MCF 10A (cell line): ENCODE results near the gene RAP1GAP2. TPM values are rescaled to one million over a fixed set of nuclear protein-coding genes. Genes with fewer than 3 reads are reported as not detected.
A peak's percentile ranks its signal among the peaks of the same experiment; 100 is the strongest.
"Not testable (repeated sequence)": the region's sequence is repeated elsewhere in the genome, so short reads cannot be mapped to it uniquely, and the experiment has no call there.

ENCODE experiments used
- BruUV-seq: library from RNA; stranded (reverse); fragments of 400-500 nt; replicated peaks from 2 replicates; lab custom pipeline; 2021; lab: Mats Ljungman, UMichigan
- CTCF ChIA-PET: fragments of 300-600 bp; sonication (Branson Sonifier 250); formaldehyde crosslinking; extraction: SDS; loops from one replicate; lab custom pipeline; 2021; ENCODE audit warnings: antibody characterized with exemption, inconsistent platforms; lab: Yijun Ruan, JAX
- POLR2A ChIA-PET: fragments of 300-600, 350-650 bp; sonication (Branson Sonifier 250); formaldehyde crosslinking; extraction: SDS; loops from one replicate; lab custom pipeline; 2020; ENCODE audit warnings: antibody characterized with exemption, inconsistent platforms; lab: Yijun Ruan, JAX
- DNase-seq: peaks from one replicate; pipeline ENCODE4 v3.0.0-alpha.2; 2018; ENCODE audit not compliant: unreplicated experiment
- H3K27ac Mint-ChIP-seq: one replicate; pipeline ENCODE4 v1.8.0; 2022; ENCODE audit warnings: mild to moderate bottlenecking, low read depth, mixed read lengths; ENCODE audit not compliant: unreplicated experiment
- H3K27me3 Mint-ChIP-seq: one replicate; pipeline ENCODE4 v1.8.0; 2022; ENCODE audit warnings: mixed read lengths; ENCODE audit not compliant: insufficient read depth, unreplicated experiment
- H3K36me3 Mint-ChIP-seq: one replicate; pipeline ENCODE4 v1.8.0; 2022; ENCODE audit warnings: mild to moderate bottlenecking, moderate library complexity, mixed read lengths; ENCODE audit not compliant: insufficient read depth, unreplicated experiment
- H3K4me1 Mint-ChIP-seq: one replicate; pipeline ENCODE4 v1.8.0; 2022; ENCODE audit warnings: mixed read lengths; ENCODE audit not compliant: insufficient read depth, unreplicated experiment
- H3K4me3 Mint-ChIP-seq: one replicate; pipeline ENCODE4 v1.8.0; 2022; ENCODE audit warnings: mild to moderate bottlenecking, moderate library complexity, mixed read lengths; ENCODE audit not compliant: unreplicated experiment
- H3K9me3 Mint-ChIP-seq: one replicate; pipeline ENCODE4 v1.8.0; 2022; ENCODE audit warnings: mixed read lengths; ENCODE audit not compliant: unreplicated experiment
- CTCF ChIP-seq: fragments of 200-600 bp; IDR thresholded peaks from one replicate; pipeline ENCODE4 v1.8.0; 2022; ENCODE audit warnings: antibody characterized with exemption, mild to moderate bottlenecking; ENCODE audit not compliant: unreplicated experiment
- intact Hi-C: fragments of 100-400 bp; cut with micrococcal nuclease; formaldehyde crosslinking; loops from 2 replicates; pipeline ENCODE4 v1.14.1; 2022
- total RNA-seq: library from RNA; stranded (reverse); gene quantifications from 2 replicates; pipeline ENCODE4 v1.2.3, GENCODE V29; 2022

RAP1GAP2 gene
- total RNA-seq, 1 experiment from 2014 or later = 40.2 TPM

GRCh38 chr17:3048727-3049471 is 252.7 kb downstream of the RAP1GAP2 start:
- DNase-seq = peak; percentile 98
- peaks cover 5% of the 10 kb centered on the region for H3K4me1 Mint-ChIP-seq
- POLR2A ChIA-PET = interaction anchor here (0.6 to 1.8 kb wide), 11 partner anchors 9 to 619 kb away, joined by 3 to 10 read pairs (median 4); partner anchors contain the start of genes CTNS, SHPK and TAX1BP3
- CTCF ChIA-PET = interaction anchor here (0.5 to 3.2 kb wide), 22 partner anchors 9 to 1024 kb away, joined by 3 to 18 read pairs (median 3); no protein-coding TSS in a partner anchor
- H3K27me3 Mint-ChIP-seq = no peaks in the 10 kb centered on the region
- H3K27ac Mint-ChIP-seq = peak overlapping the region; percentile 86
- BruUV-seq = no TSS peak
- no peaks in the 10 kb centered on the region for H3K36me3 Mint-ChIP-seq
- intact Hi-C loops = loop anchor here (5.0 to 10.0 kb wide), 2 partner anchors 288 to 776 kb away; no protein-coding TSS in a partner anchor
- H3K4me3 Mint-ChIP-seq = peak overlapping the region; percentile 96
- no peaks in the 10 kb centered on the region for H3K9me3 Mint-ChIP-seq
- TF ChIP-seq CTCF = peak; percentile 86

- TF ChIP-seq CTCF = no peak
- POLR2A ChIA-PET = interaction anchor here (0.6 to 1.8 kb wide), 7 partner anchors 411 to 618 kb away, joined by 3 to 10 read pairs (median 3); partner anchors contain the start of genes CTNS, SHPK and TAX1BP3
- H3K9me3 Mint-ChIP-seq = no peaks in the 10 kb centered on the region
- peaks cover 5% of the 10 kb centered on the region for H3K4me1 Mint-ChIP-seq
- no peak for DNase-seq
- peak overlapping the region; percentile 96 for H3K4me3 Mint-ChIP-seq
- no TSS peak for BruUV-seq
- H3K27ac Mint-ChIP-seq = no peak overlapping the region
- H3K27me3 Mint-ChIP-seq = no peaks in the 10 kb centered on the region
- no peaks in the 10 kb centered on the region for H3K36me3 Mint-ChIP-seq
- CTCF ChIA-PET = interaction anchor here (0.6 to 1.7 kb wide), 8 partner anchors 15 to 981 kb away, joined by 3 to 14 read pairs (median 4); no protein-coding TSS in a partner anchor
- intact Hi-C loops = loop anchor here (5.0 to 10.0 kb wide), 2 partner anchors 288 to 775 kb away; no protein-coding TSS in a partner anchor
These were observed 253.6 kb downstream of the RAP1GAP2 start for GRCh38 chr17:3049705-3050295.

GRCh38 chr17:3054868-3055267 is 258.6 kb downstream of the RAP1GAP2 start:
- H3K4me1 Mint-ChIP-seq, H3K27ac Mint-ChIP-seq, BruUV-seq, POLR2A ChIA-PET, CTCF ChIA-PET, DNase-seq, intact Hi-C loops, H3K36me3 Mint-ChIP-seq, H3K9me3 Mint-ChIP-seq, H3K4me3 Mint-ChIP-seq, H3K27me3 Mint-ChIP-seq: not testable (repeated sequence)

- H3K9me3 Mint-ChIP-seq, BruUV-seq, H3K4me1 Mint-ChIP-seq, H3K27ac Mint-ChIP-seq, POLR2A ChIA-PET, H3K27me3 Mint-ChIP-seq, intact Hi-C loops, DNase-seq, H3K4me3 Mint-ChIP-seq, CTCF ChIA-PET, H3K36me3 Mint-ChIP-seq: not testable (repeated sequence)
These were observed 266.7 kb downstream of the RAP1GAP2 start for GRCh38 chr17:3062824-3063377.

- H3K9me3 Mint-ChIP-seq, H3K27ac Mint-ChIP-seq, BruUV-seq, DNase-seq, intact Hi-C loops, H3K36me3 Mint-ChIP-seq, H3K4me3 Mint-ChIP-seq, POLR2A ChIA-PET, H3K4me1 Mint-ChIP-seq, CTCF ChIA-PET, H3K27me3 Mint-ChIP-seq: not testable (repeated sequence)
These were observed 267.3 kb downstream of the RAP1GAP2 start, which contains the start of gene OR1D5 for GRCh38 chr17:3063507-3063906. Gene OR1D5, minus strand, starts transcription at chr17:3063607. Its CDS starts 0 bp downstream, at chr17:3063607.

GRCh38 chr17:3065192-3065591 is 269.0 kb downstream of the RAP1GAP2 start:
- intact Hi-C loops, CTCF ChIA-PET, H3K27me3 Mint-ChIP-seq, H3K36me3 Mint-ChIP-seq, POLR2A ChIA-PET, DNase-seq, H3K4me3 Mint-ChIP-seq, BruUV-seq, H3K27ac Mint-ChIP-seq, H3K4me1 Mint-ChIP-seq, H3K9me3 Mint-ChIP-seq: not testable (repeated sequence)

- H3K9me3 Mint-ChIP-seq, H3K36me3 Mint-ChIP-seq, intact Hi-C loops, H3K4me3 Mint-ChIP-seq, DNase-seq, CTCF ChIA-PET, H3K4me1 Mint-ChIP-seq, POLR2A ChIA-PET, BruUV-seq, H3K27ac Mint-ChIP-seq: not testable (repeated sequence)
- peaks cover 51% of the 10 kb centered on the region for H3K27me3 Mint-ChIP-seq
These were observed 277.6 kb downstream of the RAP1GAP2 start for GRCh38 chr17:3073850-3074249.
